Measurements from ENCODE around the gene TBC1D22A.
"Not testable (repeated sequence)": the region's sequence is repeated elsewhere in the genome, so short reads cannot be mapped to it uniquely, and the experiment has no call there.

Gene TBC1D22A

GRCh38 chr22:47169801-47170140, 407.3 kb downstream of the TBC1D22A start:
- no peak for DNase-seq (ENCODE audit: low read depth)

GRCh38 chr22:47170511-47171440, 408.3 kb downstream of the TBC1D22A start:
- not testable (repeated sequence) for DNase-seq (ENCODE audit: low read depth)

- DNase-seq (ENCODE audit: low read depth), result no peak
Observed at GRCh38 chr22:47171441-47172221, 409.2 kb downstream of the TBC1D22A start.

DNA sequence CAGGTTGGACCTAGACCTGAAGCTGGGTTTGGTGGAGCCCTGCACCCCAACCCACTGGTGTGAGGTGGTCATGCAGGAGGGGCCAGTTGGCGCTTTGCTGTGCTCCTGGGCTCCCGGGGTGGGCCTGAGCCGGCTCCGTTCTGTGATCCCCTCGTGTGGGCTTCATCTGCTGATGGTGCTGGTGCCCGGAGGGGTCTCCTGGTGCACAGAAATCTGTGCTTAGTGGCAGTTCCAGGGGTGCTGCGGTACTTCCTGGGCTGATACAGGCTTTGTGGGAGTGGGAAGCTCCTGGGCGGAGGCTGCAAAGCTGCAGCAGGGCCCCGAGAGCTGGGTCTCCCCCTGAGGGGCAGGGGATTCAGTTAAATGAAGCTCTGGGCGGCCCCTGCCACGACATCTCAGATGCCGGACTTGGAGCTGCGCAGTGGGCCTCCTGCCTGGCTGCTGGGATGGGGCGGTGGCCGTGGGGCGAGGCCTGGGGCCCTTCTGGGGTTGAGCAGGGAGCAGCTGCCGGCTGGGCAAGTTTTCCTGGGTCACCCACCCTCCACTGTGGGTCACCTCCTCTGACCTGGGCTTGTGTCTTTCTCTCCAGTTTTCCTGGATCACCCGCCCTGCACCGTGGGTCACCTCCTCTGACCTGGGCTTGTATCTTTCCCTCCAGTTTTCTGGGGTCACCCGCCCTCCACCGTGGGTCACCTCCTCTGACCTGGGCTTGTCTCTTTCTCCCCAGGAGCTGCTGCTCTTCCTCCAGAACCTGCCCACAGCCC, 410.5 kb downstream of the TBC1D22A start:
- no peak for DNase-seq (ENCODE audit: low read depth)

DNA sequence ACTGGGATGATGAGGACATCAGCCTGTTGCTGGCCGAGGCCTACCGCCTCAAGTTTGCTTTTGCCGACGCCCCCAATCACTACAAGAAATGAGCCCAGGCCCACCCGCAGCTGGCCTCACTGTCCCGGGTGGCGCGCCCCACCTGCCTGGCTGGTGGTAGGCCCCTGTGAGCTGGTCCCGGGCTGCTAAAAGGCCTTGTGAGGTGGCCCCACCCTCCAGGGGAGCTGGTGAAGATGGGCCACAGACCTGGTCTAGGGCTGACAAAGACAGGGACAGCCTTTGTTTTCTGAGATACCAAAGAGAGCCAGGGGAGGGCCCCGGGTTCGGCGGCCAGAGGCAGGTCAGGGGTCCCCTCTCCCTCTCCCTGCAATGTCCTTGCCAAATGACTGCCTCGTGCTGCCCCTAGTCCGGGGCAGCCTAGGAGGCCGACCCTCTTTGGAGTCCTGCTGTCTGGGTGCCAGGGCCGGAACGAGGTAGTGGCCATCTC, 411.1 kb downstream of the TBC1D22A start:
- no peak for DNase-seq (ENCODE audit: low read depth)

- no peak for DNase-seq (ENCODE audit: low read depth)
Observed at GRCh38 chr22:47174096-47174495, 411.6 kb downstream of the TBC1D22A start.

DNA sequence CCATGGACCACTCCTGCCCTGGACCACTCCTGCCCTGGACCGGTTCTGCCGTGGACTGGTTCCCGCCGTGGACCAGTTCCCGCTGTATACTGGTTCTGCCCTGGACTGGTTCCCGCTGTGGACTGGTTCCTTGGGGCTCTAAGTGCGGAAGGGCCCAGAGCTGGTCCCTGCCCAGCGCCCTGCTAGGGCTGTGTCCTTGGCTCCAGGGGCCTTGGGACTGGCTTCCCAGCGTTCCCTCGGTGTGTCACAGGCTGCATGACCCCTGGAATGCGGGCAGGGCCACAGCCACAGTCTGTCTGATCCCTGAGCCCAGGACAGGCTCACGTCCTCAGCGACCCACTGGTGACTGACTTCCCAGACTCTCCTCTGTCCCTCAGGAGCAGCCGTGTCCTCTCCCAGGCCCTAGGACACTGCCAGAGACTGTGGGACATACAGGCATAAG, 412.2 kb downstream of the TBC1D22A start:
- DNase-seq (ENCODE audit: low read depth), result no peak

DNA sequence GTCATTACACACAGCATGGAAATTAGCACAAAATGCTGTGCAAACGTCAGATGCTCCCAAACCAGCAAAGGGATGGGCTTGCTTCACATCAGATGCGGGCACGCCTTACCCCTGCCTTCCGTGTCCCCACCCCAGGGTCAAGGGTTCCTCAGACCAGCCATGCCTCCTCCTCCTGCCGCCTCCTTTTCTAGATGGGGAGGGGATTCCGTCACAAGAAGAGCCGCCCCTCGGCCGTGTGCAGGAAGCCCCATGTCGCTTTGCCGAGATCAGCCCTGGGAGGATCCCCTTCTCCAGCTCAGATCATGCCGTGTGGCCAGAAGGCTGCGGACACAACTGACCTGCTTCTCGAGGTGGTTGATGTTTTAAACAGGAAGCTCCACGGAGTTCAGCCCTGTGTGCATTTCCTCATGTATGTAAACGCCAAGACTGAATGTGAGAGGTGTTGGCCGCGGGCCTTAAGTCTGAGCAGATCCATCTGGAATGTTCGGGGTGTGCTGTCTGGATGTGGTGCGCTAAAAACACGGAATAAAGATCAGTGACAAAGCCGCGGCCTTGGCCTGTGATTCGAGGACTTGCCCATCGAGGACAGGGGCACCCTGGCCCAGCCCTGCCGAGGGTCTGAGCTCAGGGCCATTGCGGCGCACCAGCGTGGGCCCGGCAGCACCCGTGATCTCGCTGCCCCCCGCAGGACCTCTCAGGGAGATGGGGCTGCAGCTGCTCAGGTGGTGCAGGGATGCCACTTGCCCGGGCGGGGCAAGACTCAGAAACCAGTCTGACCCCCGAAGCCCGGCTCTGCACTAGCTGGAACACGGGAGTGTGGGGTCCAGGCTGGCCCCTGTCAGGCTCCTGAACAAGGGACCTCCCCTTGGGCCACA, 412.9 kb downstream of the TBC1D22A start:
- no peak for DNase-seq (ENCODE audit: low read depth)

- DNase-seq (ENCODE audit: low read depth), result no peak
Observed at GRCh38 chr22:47176026-47176389, 413.6 kb downstream of the TBC1D22A start.

DNA sequence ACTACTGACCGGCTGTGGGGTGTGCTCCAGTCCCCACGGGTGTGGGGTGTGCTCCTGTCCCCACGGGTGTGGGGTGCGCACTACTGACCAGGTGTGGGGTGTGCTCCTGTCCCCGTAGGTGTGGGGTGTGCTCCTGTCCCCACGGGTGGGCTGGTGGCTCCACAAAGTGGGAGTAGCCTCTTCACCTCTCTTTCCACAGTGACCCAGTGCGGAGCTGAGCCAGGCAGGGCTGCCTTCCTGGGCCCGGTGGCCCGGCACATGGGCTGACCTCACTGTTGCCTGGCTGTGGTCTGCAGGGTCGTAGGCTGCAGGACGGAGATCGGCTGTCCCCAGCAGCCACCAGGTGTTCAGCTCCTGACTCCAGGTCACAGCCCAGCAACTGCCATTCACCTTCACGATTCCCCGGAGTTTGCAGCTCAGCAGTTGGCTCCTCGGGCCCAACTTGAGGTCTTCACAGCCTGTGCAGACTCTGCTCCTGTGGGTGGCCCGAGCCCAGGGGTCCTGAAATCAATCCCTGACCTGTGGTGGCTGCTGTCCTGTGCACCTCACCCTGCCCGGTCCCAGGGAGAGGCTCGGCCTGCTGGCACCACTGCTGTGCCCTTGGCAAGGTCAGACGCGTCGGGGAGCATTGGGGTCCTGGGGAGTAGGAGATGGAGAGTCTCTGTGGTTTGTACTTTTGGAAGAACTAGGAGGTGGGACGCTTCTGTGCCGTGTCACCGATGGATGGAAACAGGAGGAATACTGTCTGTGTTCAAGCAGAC, 414.3 kb downstream of the TBC1D22A start:
- no peak for DNase-seq (ENCODE audit: low read depth)

GRCh38 chr22:47177334-47177815, 414.9 kb downstream of the TBC1D22A start:
- DNase-seq (ENCODE audit: low read depth), result no peak

GRCh38 chr22:47178339-47178738, 415.9 kb downstream of the TBC1D22A start:
- no peak for DNase-seq (ENCODE audit: low read depth)

DNA sequence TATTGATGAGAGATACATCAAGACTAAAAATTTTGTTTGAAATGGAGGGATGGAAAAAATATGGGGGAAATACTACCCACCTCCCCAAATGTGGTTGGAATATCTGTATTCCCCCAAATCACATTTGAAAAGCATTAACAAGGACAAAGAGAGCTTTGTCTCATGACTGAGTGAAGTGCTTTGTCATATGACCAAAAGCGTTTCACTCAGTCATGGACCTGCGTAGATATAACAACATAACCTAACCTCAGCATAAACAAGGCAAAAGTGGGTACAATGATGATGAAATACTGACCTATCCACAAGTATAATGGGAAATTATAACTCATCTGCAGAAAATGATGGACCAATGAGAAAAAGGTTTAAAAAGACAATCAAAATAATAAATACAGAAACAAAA, 418.3 kb downstream of the TBC1D22A start:
- DNase-seq (ENCODE audit: low read depth), result no peak

DNA sequence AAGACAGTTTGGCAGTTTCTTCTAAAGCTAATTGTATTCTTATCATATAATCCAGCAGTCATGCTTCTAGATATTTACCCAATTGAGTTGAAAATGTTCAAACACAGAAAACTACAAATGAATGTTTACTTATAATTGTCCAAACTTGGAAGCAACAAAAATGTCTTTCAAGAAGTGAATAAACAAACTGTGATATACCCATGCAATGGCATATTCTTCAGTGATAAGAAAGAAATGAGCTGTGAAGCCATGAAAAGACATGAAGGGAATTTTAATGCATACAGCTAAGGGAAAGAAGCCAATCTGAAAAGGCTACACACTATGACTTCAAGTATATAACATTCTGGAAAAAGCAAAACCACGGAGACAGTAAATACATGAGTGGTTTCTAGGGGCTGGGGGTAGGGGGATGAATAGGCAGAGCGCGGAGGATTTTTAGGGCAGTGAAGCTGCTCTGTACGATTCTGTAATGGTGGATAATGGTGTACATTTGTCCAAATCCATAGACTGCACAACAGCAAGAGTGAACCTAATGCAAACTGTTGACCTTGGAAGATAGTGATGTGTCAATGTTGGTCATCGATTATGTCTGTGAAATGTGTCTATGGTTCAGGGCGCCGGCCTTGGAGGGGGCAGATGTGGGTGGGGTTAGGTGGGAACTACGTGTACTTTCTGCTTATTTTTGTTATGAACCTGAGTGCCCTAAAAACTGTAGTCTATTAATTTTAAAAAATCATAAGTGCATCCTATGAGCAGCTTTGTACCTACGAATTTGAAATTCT, 424.9 kb downstream of the TBC1D22A start:
- no peak for DNase-seq (ENCODE audit: low read depth)

- DNase-seq (ENCODE audit: low read depth), result no peak
Observed at GRCh38 chr22:47188261-47189055, 426.0 kb downstream of the TBC1D22A start.

DNA sequence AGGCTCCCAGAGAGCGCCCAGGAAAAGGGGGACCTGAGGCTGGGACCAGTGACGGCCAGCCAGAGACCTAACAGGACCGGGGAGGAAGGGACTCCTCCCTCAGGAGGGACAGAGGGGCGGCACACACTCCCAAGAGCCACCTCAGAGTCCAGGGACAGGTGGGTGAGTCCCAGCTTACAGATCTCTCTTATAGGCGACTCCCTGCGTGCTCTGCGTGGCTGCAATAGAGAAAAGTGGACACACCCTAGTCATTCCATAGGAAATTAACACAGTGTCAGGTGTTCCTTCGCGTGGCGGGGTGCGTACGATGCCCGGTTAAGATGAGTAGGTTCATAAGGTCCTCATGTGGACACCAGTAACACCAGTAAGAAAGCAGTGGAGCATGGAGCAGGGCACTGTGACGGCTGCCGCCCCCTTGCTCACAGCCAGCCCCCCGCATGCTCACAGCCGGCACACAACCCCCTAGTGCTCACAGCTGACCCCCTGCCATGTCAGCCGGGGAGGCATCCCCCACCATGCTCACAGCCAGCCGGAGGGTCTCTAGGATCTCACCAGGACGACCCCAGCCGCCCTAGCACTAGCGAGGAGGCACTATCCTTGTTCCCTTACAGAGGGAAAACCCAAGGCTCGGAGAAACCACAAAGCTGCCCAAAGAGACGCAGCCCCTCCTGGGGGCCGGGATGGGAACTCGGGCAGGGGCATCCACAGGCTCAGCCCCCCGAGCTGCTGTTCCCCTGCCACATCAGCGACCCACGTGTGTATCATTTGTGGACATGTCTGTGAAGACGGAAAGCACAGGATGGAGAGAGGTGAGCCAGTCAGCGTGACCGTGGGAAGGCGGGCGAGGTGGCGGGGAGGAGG, 426.8 kb downstream of the TBC1D22A start:
- DNase-seq (ENCODE audit: low read depth), result no peak

GRCh38 chr22:47190276-47190956, 428.0 kb downstream of the TBC1D22A start:
- DNase-seq (ENCODE audit: low read depth), result no peak

Data from ELR (cell line).